HFF-Myc (cell line): Measurements from ENCODE around the gene PLCD1.

ENCODE experiments used
- DNase-seq: peaks from one replicate; pipeline ENCODE4 v3.0.0-alpha.2; 2011; ENCODE audit warnings: low read depth; ENCODE audit errors: extremely low read depth
- H3K4me3 ChIP-seq: replicated peaks from 2 replicates; pipeline ENCODE4 v1.5.1; 2011; ENCODE audit warnings: low read depth, mild to moderate bottlenecking, control low read depth, low read length
- TF ChIP-seq, protein P1 (sequence below): IDR thresholded peaks from 2 replicates; pipeline ENCODE4 v1.5.1; 2012; ENCODE audit warnings: mild to moderate bottlenecking, low read depth, low read length, control low read depth; ENCODE audit errors: missing control alignments

PLCD1 gene

DNA sequence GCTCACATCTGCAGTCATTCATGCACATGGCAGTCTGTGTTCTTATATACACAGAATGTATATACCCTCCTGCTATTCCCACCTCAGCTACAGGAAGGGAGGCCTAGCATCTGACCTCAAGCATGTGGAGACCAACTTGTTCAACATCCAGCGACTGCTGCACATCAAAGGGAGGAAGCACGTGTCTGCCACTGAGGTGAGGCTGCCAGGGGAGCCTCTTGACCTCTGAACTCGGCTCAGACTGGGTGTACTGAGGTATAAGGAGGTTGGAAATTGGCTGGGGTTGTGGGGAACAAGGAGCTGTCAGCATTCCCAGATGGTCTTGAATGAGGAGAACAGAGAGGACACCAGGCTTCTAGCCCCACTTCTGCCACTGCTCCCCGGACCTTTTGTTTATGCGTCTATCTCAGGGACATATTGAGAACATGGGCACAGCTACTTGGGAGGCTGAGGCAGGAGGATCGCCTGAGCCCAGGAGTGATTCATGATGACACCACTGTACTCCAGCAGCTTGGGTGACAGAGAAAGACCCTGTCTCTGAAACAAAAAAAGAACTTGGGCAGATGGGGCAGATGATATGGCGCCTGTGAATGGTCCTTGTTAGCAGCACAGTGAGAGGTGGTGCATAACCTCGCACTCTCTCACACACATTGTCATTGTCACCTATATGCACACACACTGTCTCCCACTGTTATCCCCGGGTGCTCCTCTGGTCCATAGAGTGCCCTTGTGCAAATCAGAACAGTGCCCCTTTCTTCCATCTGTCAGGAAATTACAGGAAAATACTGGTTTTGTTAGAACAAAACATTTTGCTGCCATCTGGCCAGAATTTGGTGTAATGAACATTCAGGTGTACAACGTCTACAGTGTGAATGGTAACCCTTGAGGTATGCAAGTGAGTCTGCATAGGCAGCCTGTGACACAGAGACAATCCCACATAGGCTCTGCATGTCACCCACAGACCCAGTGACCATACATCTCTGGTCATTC, 33.5 kb downstream of the PLCD1 start:
- H3K4me3 ChIP-seq = no peak overlapping the region
- DNase-seq = no peak
- TF ChIP-seq, protein P1, sequence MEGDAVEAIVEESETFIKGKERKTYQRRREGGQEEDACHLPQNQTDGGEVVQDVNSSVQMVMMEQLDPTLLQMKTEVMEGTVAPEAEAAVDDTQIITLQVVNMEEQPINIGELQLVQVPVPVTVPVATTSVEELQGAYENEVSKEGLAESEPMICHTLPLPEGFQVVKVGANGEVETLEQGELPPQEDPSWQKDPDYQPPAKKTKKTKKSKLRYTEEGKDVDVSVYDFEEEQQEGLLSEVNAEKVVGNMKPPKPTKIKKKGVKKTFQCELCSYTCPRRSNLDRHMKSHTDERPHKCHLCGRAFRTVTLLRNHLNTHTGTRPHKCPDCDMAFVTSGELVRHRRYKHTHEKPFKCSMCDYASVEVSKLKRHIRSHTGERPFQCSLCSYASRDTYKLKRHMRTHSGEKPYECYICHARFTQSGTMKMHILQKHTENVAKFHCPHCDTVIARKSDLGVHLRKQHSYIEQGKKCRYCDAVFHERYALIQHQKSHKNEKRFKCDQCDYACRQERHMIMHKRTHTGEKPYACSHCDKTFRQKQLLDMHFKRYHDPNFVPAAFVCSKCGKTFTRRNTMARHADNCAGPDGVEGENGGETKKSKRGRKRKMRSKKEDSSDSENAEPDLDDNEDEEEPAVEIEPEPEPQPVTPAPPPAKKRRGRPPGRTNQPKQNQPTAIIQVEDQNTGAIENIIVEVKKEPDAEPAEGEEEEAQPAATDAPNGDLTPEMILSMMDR = no peak

DNA sequence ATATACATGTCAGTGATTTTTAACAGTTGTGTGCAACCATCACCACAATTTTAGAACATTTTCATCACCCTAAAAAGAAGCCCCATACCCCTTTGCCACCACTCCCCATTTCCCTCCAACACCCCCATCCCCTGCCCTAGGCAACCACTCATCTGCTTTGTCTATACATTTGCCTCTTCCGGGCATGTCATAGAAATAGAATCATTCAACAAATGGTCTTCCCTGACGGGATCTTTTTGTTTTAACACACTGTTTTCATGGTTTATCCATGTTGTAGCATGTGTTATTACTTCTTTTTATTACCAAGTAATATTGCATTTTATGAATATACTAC, 34.8 kb downstream of the PLCD1 start:
- peak overlapping the region; percentile 55 for H3K4me3 ChIP-seq
- no peak for DNase-seq

DNA sequence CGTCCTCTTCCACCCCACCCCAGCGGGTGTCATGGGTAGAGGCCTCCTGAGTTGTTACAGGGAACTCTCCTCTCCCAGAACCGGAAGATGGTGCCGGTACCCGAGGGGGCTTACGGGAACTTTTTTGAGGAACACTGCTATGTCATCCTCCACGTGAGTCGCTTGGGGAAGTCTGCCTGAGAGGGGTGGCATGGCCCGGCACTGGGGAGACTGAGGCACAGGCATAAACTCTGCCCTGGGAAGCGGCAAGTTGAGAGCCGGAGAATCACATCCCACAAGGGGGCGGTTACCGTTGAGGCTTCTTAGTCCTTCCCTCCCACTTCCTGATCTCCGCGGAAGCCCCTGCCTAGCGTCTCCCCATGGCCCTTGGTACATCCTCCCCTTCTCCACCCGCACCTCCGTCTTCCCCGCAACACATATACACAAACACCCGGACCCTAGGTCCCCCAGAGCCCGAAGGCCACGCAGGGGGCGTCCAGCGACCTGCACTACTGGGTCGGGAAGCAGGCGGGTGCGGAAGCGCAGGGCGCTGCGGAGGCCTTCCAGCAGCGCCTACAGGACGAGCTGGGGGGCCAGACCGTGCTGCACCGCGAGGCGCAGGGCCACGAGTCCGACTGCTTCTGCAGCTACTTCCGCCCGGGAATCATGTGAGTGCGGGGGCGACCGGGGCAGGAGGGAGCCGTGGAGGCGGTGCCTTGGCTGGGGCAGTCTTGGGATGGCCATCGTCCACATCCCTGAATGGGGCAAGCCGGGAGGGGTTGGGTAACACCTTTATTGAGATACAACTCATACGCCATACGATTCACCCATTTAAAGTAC, 35.4 kb downstream of the PLCD1 start:
- H3K4me3 ChIP-seq = peak overlapping the region; percentile 55
- TF ChIP-seq, protein P1 = no peak
- DNase-seq = no peak

More for the DNA sequence above, 34.8 kb downstream of the PLCD1 start:
- TF ChIP-seq, protein P1 = no peak

DNA sequence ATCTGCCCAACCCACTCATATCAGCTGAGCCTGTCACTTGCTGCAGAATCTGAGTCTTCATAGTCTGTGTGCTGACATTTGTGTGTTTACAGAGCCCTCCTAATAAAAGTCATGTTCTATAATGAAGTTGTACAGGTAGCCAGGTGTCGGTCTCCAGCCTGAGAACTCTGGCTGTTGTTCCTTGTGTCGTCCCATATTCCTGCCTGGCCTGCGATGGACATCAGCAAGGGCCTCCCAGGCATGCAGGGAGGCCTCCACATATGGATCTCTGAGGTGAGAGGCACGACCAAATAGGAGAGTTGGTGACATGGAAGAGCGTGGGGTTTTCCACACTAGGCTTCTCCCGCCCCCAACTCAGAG, 36.0 kb downstream of the PLCD1 start:
- peak overlapping the region; percentile 55 for H3K4me3 ChIP-seq
- TF ChIP-seq, protein P1 = no peak
- DNase-seq = no peak

GRCh38 chr3:37993067-37993455, 36.4 kb downstream of the PLCD1 start:
- TF ChIP-seq, protein P1 = no peak
- no peak for DNase-seq
- H3K4me3 ChIP-seq = no peak overlapping the region

- TF ChIP-seq, protein P1 = no peak
- H3K4me3 ChIP-seq = no peak overlapping the region
- no peak for DNase-seq
These were observed 37.0 kb downstream of the PLCD1 start for GRCh38 chr3:37992271-37993066.
